ENCODE results near the gene C1orf232. TPM values are rescaled to one million over a fixed set of nuclear protein-coding genes. Genes with fewer than 3 reads are reported as not detected.

Gene C1orf232
- total and polyA plus RNA-seq, 9 of the 15 experiments (the other 6 are each of a cell fraction or from before 2014, with no cell fraction given), result not detected

GRCh38 chr1:26125946-26126320 lies 42.8 kb downstream of the C1orf232 start (continued):
- TF ChIP-seq, protein P1, sequence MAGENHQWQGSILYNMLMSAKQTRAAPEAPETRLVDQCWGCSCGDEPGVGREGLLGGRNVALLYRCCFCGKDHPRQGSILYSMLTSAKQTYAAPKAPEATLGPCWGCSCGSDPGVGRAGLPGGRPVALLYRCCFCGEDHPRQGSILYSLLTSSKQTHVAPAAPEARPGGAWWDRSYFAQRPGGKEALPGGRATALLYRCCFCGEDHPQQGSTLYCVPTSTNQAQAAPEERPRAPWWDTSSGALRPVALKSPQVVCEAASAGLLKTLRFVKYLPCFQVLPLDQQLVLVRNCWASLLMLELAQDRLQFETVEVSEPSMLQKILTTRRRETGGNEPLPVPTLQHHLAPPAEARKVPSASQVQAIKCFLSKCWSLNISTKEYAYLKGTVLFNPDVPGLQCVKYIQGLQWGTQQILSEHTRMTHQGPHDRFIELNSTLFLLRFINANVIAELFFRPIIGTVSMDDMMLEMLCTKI (IDR thresholded peaks at IDR 0.05; ENCODE audit: partially characterized antibody), result peak; percentile 50
- 0 out of 2 replicates have a peak, but pooled peaks have one; percentile 18 for TF ChIP-seq ILF3 (IDR thresholded peaks at IDR 0.05; ENCODE audit: borderline replicate concordance)
- peak; percentile 18; the same call in 1 of the 2 replicates for TF ChIP-seq ZNF77 (CRISPR knock-in tag; IDR thresholded peaks at IDR 0.05)
- TF ChIP-seq ZKSCAN3 (CRISPR knock-in tag; IDR thresholded peaks at IDR 0.05), result peak; percentile 6; the same call in 1 of the 2 replicates
- TF ChIP-seq NR2C1 (IDR thresholded peaks at IDR 0.05), result no peak
- 0 out of 2 replicates have a peak, but pooled peaks have one; percentile 5 for TF ChIP-seq NR2C1 (tag; IDR thresholded peaks at IDR 0.05)
- no peak for TF ChIP-seq FOXJ2 (tag; IDR thresholded peaks at IDR 0.05)
- TF ChIP-seq, protein P2, sequence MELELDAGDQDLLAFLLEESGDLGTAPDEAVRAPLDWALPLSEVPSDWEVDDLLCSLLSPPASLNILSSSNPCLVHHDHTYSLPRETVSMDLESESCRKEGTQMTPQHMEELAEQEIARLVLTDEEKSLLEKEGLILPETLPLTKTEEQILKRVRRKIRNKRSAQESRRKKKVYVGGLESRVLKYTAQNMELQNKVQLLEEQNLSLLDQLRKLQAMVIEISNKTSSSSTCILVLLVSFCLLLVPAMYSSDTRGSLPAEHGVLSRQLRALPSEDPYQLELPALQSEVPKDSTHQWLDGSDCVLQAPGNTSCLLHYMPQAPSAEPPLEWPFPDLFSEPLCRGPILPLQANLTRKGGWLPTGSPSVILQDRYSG (tag; conservative IDR thresholded peaks at IDR 0.05; ENCODE audit: low read depth), result peak; percentile 83
- no peak for TF ChIP-seq TFAM (CRISPR knock-in tag; conservative IDR thresholded peaks at IDR 0.05)
- peak; percentile 57; the same call in 1 of the 2 replicates for TF ChIP-seq DDX20 (tag; IDR thresholded peaks at IDR 0.05; ENCODE audit: low read depth)
- TF ChIP-seq FOXA3 (CRISPR knock-in tag; conservative IDR thresholded peaks at IDR 0.05 in 1 of 2, IDR thresholded peaks at IDR 0.05 in 1 of 2), result no peak
- TF ChIP-seq DMBX1 (CRISPR knock-in tag; IDR thresholded peaks at IDR 0.05; ENCODE audit: borderline replicate concordance), result peak; percentile 17; the same call in 1 of the 2 replicates
- TF ChIP-seq, protein P3, sequence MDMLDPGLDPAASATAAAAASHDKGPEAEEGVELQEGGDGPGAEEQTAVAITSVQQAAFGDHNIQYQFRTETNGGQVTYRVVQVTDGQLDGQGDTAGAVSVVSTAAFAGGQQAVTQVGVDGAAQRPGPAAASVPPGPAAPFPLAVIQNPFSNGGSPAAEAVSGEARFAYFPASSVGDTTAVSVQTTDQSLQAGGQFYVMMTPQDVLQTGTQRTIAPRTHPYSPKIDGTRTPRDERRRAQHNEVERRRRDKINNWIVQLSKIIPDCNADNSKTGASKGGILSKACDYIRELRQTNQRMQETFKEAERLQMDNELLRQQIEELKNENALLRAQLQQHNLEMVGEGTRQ (CRISPR knock-in tag; IDR thresholded peaks at IDR 0.05), result no peak
- TF ChIP-seq TEAD4 (IDR thresholded peaks at IDR 0.05; ENCODE audit: low read length), result no peak
- TF ChIP-seq TEAD4 (CRISPR knock-in tag; IDR thresholded peaks at IDR 0.05; ENCODE audit: borderline replicate concordance), result no peak
- TF ChIP-seq HOXB6 (CRISPR knock-in tag; IDR thresholded peaks at IDR 0.05; ENCODE audit: borderline replicate concordance), result 0 out of 2 replicates have a peak, but pooled peaks have one; percentile 41
- no peak for TF ChIP-seq HNRNPK (IDR thresholded peaks at IDR 0.05; ENCODE audit: low read depth, low read length, poor library complexity, severe bottlenecking)
- 0 out of 2 replicates have a peak, but pooled peaks have one; percentile 40 for TF ChIP-seq ZNF174 (CRISPR knock-in tag; IDR thresholded peaks at IDR 0.05)
- TF ChIP-seq, protein P4, sequence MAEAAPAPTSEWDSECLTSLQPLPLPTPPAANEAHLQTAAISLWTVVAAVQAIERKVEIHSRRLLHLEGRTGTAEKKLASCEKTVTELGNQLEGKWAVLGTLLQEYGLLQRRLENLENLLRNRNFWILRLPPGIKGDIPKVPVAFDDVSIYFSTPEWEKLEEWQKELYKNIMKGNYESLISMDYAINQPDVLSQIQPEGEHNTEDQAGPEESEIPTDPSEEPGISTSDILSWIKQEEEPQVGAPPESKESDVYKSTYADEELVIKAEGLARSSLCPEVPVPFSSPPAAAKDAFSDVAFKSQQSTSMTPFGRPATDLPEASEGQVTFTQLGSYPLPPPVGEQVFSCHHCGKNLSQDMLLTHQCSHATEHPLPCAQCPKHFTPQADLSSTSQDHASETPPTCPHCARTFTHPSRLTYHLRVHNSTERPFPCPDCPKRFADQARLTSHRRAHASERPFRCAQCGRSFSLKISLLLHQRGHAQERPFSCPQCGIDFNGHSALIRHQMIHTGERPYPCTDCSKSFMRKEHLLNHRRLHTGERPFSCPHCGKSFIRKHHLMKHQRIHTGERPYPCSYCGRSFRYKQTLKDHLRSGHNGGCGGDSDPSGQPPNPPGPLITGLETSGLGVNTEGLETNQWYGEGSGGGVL (CRISPR knock-in tag; IDR thresholded peaks at IDR 0.05), result peak; percentile 24; the same call in 1 of the 2 replicates
